Pancreas (tissue), 10 donors: ENCODE results near the gene PGAP3. TPM values are rescaled to one million over a fixed set of nuclear protein-coding genes. Genes with fewer than 3 reads are reported as not detected.

ENCODE experiments used
- ATAC-seq, 4 donors: fragments of 200-7000 bp; cut with Tn5 transposase; one replicate each; pipeline versions ENCODE4 v1.8.0 to v1.9.1; 2020; ENCODE audit warnings: mild to moderate bottlenecking in 4 of 4, moderate library complexity in 4 of 4
- DNase-seq, 6 donors: peaks; one replicate each; pipeline ENCODE4 v3.0.0-alpha.2; 2020
- FAIRE-seq: peaks from 2 replicates; lab custom pipeline; 2012; peaks lifted over from hg19 to GRCh38; lab: Jason Lieb, UNC
- H3K27ac ChIP-seq, 4 donors: fragments of 200-600 bp; sonication (generic); 1 replicate in 3 of 4; 2 replicates in 1 of 4; pipeline versions ENCODE4 v1.5.0 to v1.8.0; 2020
- H3K27me3 ChIP-seq, 4 donors: fragments of 200-600 bp; one replicate each; pipeline ENCODE4 v1.8.0; 2021
- H3K36me3 ChIP-seq, 3 donors: fragments of 200-600 bp; sonication (generic) in 1 of 3; one replicate each; pipeline versions ENCODE4 v1.5.0 to v1.8.0; 2020 to 2021
- H3K4me1 ChIP-seq, 3 donors: fragments of 200-600 bp; one replicate each; pipeline ENCODE4 v1.8.0; 2021
- H3K4me3 ChIP-seq, 4 donors: fragments of 200-600 bp; sonication (generic) in 2 of 4; one replicate each; pipeline versions ENCODE4 v1.5.0 to v1.8.0; 2020 to 2021
- H3K9me3 ChIP-seq, 4 donors: fragments of 200-600 bp; one replicate each; pipeline ENCODE4 v1.8.0; 2021
- CTCF ChIP-seq, 4 donors: fragments of 200-600 bp; sonication (generic) in 3 of 4; IDR thresholded peaks; one replicate each; pipeline versions ENCODE4 v1.5.0 to v1.8.0; 2021; ENCODE audit warnings: antibody characterized with exemption in 4 of 4
- WGBS, 2 donors: extraction: QIAGEN DNeasy Blood & Tissue Kit; methylation state at CpG; one replicate each; pipeline ENCODE4 v1.1.7; 2013; 5-methylcytosine and 5-hydroxymethylcytosine counted together
- intact Hi-C, 3 donors: fragments of 100-400 bp; cut with DNase I; formaldehyde crosslinking; loops; one replicate each; pipeline versions ENCODE4 v1.11.1 to v1.14.2; 2022
- polyA plus RNA-seq, 2 donors: library from polyadenylated mRNA; stranded (reverse); fragments of 200-250 nt; gene quantifications; one replicate each; pipeline ENCODE4 v1.2.3, GENCODE V29; 2013
- total RNA-seq, 6 donors: library from RNA; stranded (reverse); fragmentation: NEBNext Ultra II Directional in 4 of 6; extraction: Animal tissue kit (Norgen Biotek cat#: 25700) in 4 of 6; gene quantifications; one replicate each; pipeline versions ENCODE4 v1.2.1 to v1.2.4, GENCODE V29; 2021 to 2023
- donor health status: healthy with polysubstance abuse.
- donor health status: DM: no; HTN: no; CAD: no; lungs with moderate emphysema.
- donor health status: DM: no; HTN: no; CAD: no.
- donor health status: control.
- donor health status: control.
- donor health status: Bipolar disorder and iron deficiency.
- donor health status: DM: yes; HTN: yes; CAD: no.
- donor health status: DM: no; HTN: no; CAD: no.
- donor health status: DM: no; HTN: no; CAD: no.
- donor health status: DM: yes; HTN: yes; CAD: no.

Gene PGAP3
- total and polyA plus RNA-seq, 8 donors = 19.4 to 46.3 (median 26.9) TPM

- Histone ChIP-seq H3K27me3 (no peaks in the 10 kb centered on the region), H3K4me1 (peaks cover 0 to 3% (median 0%) of the 10 kb centered on the region in 3 donors), H3K9me3 (no peaks in the 10 kb centered on the region), H3K36me3 (no peaks in the 10 kb centered on the region), H3K27ac (peak overlapping the region in 3 of 4 donors; percentile 33 to 84 (median 72)), H3K4me3 (peak overlapping the region in 2 of 4 donors; percentile 31 to 42)
- DNase-seq (peak in 1 of 6 donors; percentile 22), ATAC-seq (no peak), FAIRE-seq (no peak)
- TF ChIP-seq CTCF (IDR thresholded peaks at IDR 0.05) = no peak
- 51% methylated on average over 12 of the region's 12 CpGs for WGBS, 2 donors
- intact Hi-C loops = no loop called here
Measured at GRCh38 chr17:39629898-39630297, 58.0 kb downstream of the PGAP3 start.

GRCh38 chr17:39629494-39629880 is 58.4 kb downstream of the PGAP3 start:
- DNase-seq (peak in 2 of 6 donors; percentile 31 to 47), ATAC-seq (no peak), FAIRE-seq (no peak)
- WGBS, 2 donors = 40 to 53% methylated on average over 3 of the region's 3 CpGs
- Histone ChIP-seq H3K27ac (peak overlapping the region in 3 of 4 donors; percentile 67 to 84 (median 72)), H3K36me3 (no peaks in the 10 kb centered on the region), H3K9me3 (no peaks in the 10 kb centered on the region), H3K4me1 (peaks cover 0 to 3% (median 0%) of the 10 kb centered on the region in 3 donors), H3K4me3 (peak overlapping the region in 2 of 4 donors; percentile 31 to 42), H3K27me3 (no peaks in the 10 kb centered on the region)
- no peak for TF ChIP-seq CTCF (IDR thresholded peaks at IDR 0.05)
- intact Hi-C loops = no loop called here

- H3K4me3 ChIP-seq = peak overlapping the region in 3 of 4 donors; percentile 8 to 42 (median 31)
- peaks cover 0 to 3% (median 0%) of the 10 kb centered on the region in 3 donors for H3K4me1 ChIP-seq
- no peaks in the 10 kb centered on the region for H3K36me3 ChIP-seq
- no peaks in the 10 kb centered on the region for H3K27me3 ChIP-seq
- 44 to 56% methylated on average over 10 of the region's 10 CpGs for WGBS, 2 donors
- intact Hi-C loops = no loop called here
- peak in 3 of 4 donors; percentile 5 to 13 (median 7) for ATAC-seq
- FAIRE-seq = no peak
- peak in 2 of 6 donors; percentile 39 to 53 for DNase-seq
- H3K27ac ChIP-seq = peak overlapping the region; percentile 9 to 84 (median 70)
- H3K9me3 ChIP-seq = no peaks in the 10 kb centered on the region
- no peak for TF ChIP-seq CTCF (IDR thresholded peaks at IDR 0.05)
Measured at GRCh38 chr17:39628655-39629493, 59.0 kb downstream of the PGAP3 start.

- peak overlapping the region in 3 of 4 donors; percentile 34 to 44 (median 42) for H3K4me3 ChIP-seq
- peaks cover 0 to 4% (median 3%) of the 10 kb centered on the region in 3 donors for H3K4me1 ChIP-seq
Measured at GRCh38 chr17:39627712-39628516, 59.9 kb downstream of the PGAP3 start.

More at GRCh38 chr17:39627712-39628516, 59.9 kb downstream of the PGAP3 start:
- FAIRE-seq = no peak
- DNase-seq = peak in 1 of 6 donors; percentile 17
- no peak for TF ChIP-seq CTCF (IDR thresholded peaks at IDR 0.05)
- H3K36me3 ChIP-seq = no peaks in the 10 kb centered on the region
- 47 to 63% methylated on average over 14 to 16 of the region's 16 CpGs for WGBS, 2 donors
- H3K27me3 ChIP-seq = no peaks in the 10 kb centered on the region
- peak overlapping the region; percentile 59 to 84 (median 73) for H3K27ac ChIP-seq
- ATAC-seq = no peak
- intact Hi-C loops = loop anchor here in 1 of 3 donors (2.0 kb wide), 1 partner anchor 79 kb away; no protein-coding TSS in a partner anchor
- H3K9me3 ChIP-seq = no peaks in the 10 kb centered on the region
